Vagina (tissue), 2 donors: Measurements from ENCODE around the gene FOXO6.

ENCODE experiments used
- POLR2AphosphoS5 ChIP-seq, 2 donors: sonication (generic); formaldehyde crosslinking; IDR thresholded peaks; one replicate each; pipeline ENCODE4 v1.9.0; 2017; ENCODE audit warnings: antibody characterized with exemption in 2 of 2, mild to moderate bottlenecking in 2 of 2, low read depth in 1 of 2; ENCODE audit not compliant: insufficient read depth in 1 of 2
- TF ChIP-seq, protein P1 (sequence below), 3 experiments: fragments of 450-650 bp in 2 of 3; fragments of 200-600 bp in 1 of 3; sonication (generic) in 1 of 3; IDR thresholded peaks; one replicate each; pipeline ENCODE4 v1.5.1; 2017 to 2019; ENCODE audit warnings: antibody characterized with exemption in 3 of 3, mild to moderate bottlenecking in 2 of 3, moderate library complexity in 2 of 3

DNA sequence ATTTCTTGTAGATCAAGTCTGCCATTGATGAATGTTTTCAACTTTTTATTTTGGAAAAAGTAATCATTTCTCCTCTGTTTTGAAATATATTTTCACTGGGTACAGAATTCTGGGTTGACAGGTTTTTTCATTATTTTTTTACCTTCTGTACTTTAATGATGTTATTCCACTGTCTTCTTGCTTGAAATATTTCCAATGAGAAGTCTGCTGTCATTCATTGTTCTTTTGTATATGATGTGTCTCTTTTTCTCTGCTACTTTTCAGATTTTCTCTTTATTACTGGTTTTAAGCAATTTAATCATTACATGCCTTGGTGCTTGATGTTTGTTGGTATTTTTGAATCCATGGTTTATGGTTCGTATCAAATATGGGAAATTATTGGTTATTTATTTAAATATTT lies 22.4 kb upstream of the FOXO6 start:
- TF ChIP-seq, protein P1, sequence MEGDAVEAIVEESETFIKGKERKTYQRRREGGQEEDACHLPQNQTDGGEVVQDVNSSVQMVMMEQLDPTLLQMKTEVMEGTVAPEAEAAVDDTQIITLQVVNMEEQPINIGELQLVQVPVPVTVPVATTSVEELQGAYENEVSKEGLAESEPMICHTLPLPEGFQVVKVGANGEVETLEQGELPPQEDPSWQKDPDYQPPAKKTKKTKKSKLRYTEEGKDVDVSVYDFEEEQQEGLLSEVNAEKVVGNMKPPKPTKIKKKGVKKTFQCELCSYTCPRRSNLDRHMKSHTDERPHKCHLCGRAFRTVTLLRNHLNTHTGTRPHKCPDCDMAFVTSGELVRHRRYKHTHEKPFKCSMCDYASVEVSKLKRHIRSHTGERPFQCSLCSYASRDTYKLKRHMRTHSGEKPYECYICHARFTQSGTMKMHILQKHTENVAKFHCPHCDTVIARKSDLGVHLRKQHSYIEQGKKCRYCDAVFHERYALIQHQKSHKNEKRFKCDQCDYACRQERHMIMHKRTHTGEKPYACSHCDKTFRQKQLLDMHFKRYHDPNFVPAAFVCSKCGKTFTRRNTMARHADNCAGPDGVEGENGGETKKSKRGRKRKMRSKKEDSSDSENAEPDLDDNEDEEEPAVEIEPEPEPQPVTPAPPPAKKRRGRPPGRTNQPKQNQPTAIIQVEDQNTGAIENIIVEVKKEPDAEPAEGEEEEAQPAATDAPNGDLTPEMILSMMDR (IDR thresholded peaks at IDR 0.05) = no peak
- TF ChIP-seq POLR2AphosphoS5 (IDR thresholded peaks at IDR 0.05; ENCODE audit: insufficient read depth in 1 of 2, low read depth in 1 of 2) = no peak
